GM12864 (cell line): ENCODE measurements around the gene CLASP1.

Source experiments
- DNase-seq: peaks from one replicate; pipeline ENCODE4 v3.0.0-alpha.2; 2011; ENCODE audit warnings: low read depth
- H3K4me3 ChIP-seq: 2 replicates; pipeline ENCODE4 v1.5.1; 2011; ENCODE audit warnings: mild to moderate bottlenecking, low read depth, low read length, control low read depth
- TF ChIP-seq, protein P1 (sequence below): IDR thresholded peaks from 2 replicates; pipeline ENCODE4 v1.5.1; 2011; ENCODE audit warnings: low read depth, mild to moderate bottlenecking, moderate library complexity, low read length, control low read depth, inconsistent platforms; ENCODE audit errors: missing control alignments

CLASP1 gene

DNA sequence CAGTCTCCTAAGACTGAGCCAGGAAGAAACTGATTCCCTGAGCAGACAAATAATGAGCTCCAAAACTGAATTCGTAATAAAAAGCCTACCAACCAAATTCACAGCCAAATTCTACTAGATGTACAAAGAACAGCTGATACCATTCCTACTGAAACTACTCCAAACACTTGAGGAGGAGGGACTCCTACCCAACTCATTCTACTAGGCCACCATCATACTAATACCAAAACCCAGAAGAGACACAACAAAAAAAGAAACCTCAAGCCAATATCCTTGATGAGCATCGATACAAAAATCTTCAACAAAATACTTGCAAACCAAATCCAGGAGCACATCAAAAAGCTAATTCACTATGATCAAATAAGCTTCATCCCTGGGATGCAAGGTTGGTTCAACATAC, 98.6 kb downstream of the CLASP1 start:
- TF ChIP-seq, protein P1, sequence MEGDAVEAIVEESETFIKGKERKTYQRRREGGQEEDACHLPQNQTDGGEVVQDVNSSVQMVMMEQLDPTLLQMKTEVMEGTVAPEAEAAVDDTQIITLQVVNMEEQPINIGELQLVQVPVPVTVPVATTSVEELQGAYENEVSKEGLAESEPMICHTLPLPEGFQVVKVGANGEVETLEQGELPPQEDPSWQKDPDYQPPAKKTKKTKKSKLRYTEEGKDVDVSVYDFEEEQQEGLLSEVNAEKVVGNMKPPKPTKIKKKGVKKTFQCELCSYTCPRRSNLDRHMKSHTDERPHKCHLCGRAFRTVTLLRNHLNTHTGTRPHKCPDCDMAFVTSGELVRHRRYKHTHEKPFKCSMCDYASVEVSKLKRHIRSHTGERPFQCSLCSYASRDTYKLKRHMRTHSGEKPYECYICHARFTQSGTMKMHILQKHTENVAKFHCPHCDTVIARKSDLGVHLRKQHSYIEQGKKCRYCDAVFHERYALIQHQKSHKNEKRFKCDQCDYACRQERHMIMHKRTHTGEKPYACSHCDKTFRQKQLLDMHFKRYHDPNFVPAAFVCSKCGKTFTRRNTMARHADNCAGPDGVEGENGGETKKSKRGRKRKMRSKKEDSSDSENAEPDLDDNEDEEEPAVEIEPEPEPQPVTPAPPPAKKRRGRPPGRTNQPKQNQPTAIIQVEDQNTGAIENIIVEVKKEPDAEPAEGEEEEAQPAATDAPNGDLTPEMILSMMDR = no peak
- H3K4me3 ChIP-seq = no peak overlapping the region
- no peak for DNase-seq

DNA sequence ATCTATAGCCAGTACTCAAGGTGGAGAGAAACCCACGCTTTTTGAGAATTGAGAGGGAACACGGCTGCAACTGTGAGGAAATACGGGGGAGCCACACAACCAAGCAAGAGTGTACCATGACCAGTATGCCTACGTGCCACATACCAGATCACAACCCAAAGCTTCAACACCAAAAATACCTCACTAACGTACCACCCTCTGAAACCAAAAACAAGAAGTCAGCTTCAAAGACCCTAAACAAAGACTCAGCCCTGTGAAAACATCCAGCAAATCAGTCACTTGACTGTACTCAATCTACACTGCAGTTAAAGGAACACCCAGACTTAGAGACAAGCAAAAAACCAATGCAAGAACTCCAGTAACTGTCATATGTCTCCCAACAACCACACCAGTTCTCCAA, 101.6 kb downstream of the CLASP1 start:
- no peak for DNase-seq
- no peak overlapping the region for H3K4me3 ChIP-seq
- TF ChIP-seq, protein P1 = no peak

GRCh38 chr2:121545913-121546312, 103.3 kb downstream of the CLASP1 start:
- no peak for DNase-seq

GRCh38 chr2:121545257-121545656, 104.0 kb downstream of the CLASP1 start:
- H3K4me3 ChIP-seq = no peak overlapping the region
- TF ChIP-seq, protein P1 = no peak
- DNase-seq = no peak

More at GRCh38 chr2:121545913-121546312, 103.3 kb downstream of the CLASP1 start:
- TF ChIP-seq, protein P1 = no peak
- H3K4me3 ChIP-seq = no peak overlapping the region

- TF ChIP-seq, protein P1 = no peak
- no peak for DNase-seq
- no peak overlapping the region for H3K4me3 ChIP-seq
Observed at GRCh38 chr2:121541495-121541894, 107.8 kb downstream of the CLASP1 start.

DNA sequence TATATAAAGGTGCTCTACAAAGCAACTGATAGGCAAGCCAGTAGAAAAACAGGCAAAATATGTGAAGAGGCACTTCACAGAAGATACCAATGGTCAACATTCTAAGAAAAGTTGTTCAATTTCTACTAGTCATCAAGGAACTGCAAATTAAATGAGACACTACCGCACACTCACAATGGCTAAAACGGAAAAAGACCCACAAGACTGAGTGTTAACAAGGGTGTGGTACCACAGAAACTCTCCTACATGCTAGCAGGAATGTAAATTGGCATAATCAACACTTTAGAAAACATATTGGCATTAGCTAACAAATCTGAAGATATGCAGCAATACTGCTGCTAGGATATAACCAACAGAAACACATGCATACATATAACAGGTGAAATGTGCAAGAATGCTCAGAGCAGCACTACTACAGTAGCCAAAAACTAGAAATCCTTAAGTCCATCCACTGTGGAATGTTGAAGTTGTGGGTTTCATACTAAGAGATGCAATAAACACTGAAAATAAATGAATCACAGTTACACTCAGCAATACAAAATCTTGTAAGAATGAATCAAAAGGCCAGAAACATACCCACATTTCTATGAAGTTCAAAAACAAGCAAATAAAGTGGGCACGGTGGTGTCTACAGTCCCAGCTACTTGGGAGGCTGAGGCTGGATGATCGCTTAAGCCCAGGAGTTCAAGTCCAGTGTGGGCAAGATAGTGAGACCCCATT, 109.4 kb downstream of the CLASP1 start:
- TF ChIP-seq, protein P1 = no peak
- no peak overlapping the region for H3K4me3 ChIP-seq
- DNase-seq = no peak
